K562 (cell line): Measurements from ENCODE around the gene ZNF620. TPM values are rescaled to one million over a fixed set of nuclear protein-coding genes. Genes with fewer than 3 reads are reported as not detected.

Experiments
- ELK1 ChIP-seq: sonication (generic); formaldehyde crosslinking; IDR thresholded peaks from 2 replicates; pipeline ENCODE4 v1.8.1; 2022; ENCODE audit warnings: missing genetic modification reagents
- EP400 ChIP-seq: fragments of 450-650 bp; IDR thresholded peaks from 2 replicates; pipeline ENCODE4 v1.6.1; 2017; ENCODE audit warnings: antibody characterized with exemption, mild to moderate bottlenecking, moderate library complexity
- ETV6 ChIP-seq, 3 experiments: fragments of 150-350 bp in 1 of 3; sonication (generic) in 1 of 3; formaldehyde crosslinking in 1 of 3; IDR thresholded peaks; 2 replicates each; pipeline versions ENCODE4 v1.6.1 to v1.8.0; 2014 to 2022; ENCODE audit warnings: borderline replicate concordance in 2 of 3, low read depth in 2 of 3, antibody characterized with exemption in 1 of 3, low read length in 1 of 3, mild to moderate bottlenecking in 1 of 3, missing genetic modification reagents in 1 of 3
- HIVEP1 ChIP-seq: fragments of 250-450 bp; sonication (Bioruptor Pico); IDR thresholded peaks from 2 replicates; pipeline ENCODE4 v1.4.0; 2020; ENCODE audit warnings: mild to moderate bottlenecking
- HNRNPL ChIP-seq: fragments of 200-400 bp; formaldehyde crosslinking; IDR thresholded peaks from 2 replicates; pipeline ENCODE4 v1.6.1; 2017; ENCODE audit warnings: low read depth, mild to moderate bottlenecking, low read length
- MCM7 ChIP-seq, 2 experiments: fragments of 450-650 bp; IDR thresholded peaks; 2 replicates each; pipeline ENCODE4 v1.6.1; 2016 to 2018
- MTA2 ChIP-seq: fragments of 450-650 bp; IDR thresholded peaks from 2 replicates; pipeline ENCODE4 v1.6.1; 2016; ENCODE audit warnings: low read depth
- NFYB ChIP-seq: IDR thresholded peaks from 2 replicates; pipeline ENCODE4 v1.6.1; 2011; ENCODE audit warnings: mild to moderate bottlenecking, moderate library complexity; ENCODE audit not compliant: insufficient read length; ENCODE audit errors: extremely low read depth
- NR1H2 ChIP-seq: sonication (generic); formaldehyde crosslinking; IDR thresholded peaks from 2 replicates; pipeline ENCODE4 v1.4.0; 2020; ENCODE audit warnings: mild to moderate bottlenecking, missing genetic modification reagents
- NR2C1 ChIP-seq, 2 experiments: fragments of 450-650 bp; IDR thresholded peaks; 2 replicates each; pipeline ENCODE4 v1.6.1; 2017; ENCODE audit warnings: mild to moderate bottlenecking in 2 of 2, antibody characterized with exemption in 1 of 2, inconsistent platforms in 1 of 2, missing compliant biosample characterization in 1 of 2, missing genetic modification characterization in 1 of 2
- POLR2A ChIP-seq: fragments of 450-650 bp; conservative IDR thresholded peaks from 2 replicates; pipeline ENCODE4 v1.6.1; 2016
- RBM39 ChIP-seq: fragments of 200-400 bp; formaldehyde crosslinking; optimal IDR thresholded peaks from 2 replicates; pipeline ENCODE3; 2018; ENCODE audit warnings: low read depth, low read length
- SETDB1 ChIP-seq: IDR thresholded peaks from one replicate; pipeline ENCODE4 v1.6.1; 2012; ENCODE audit warnings: low read length, control low read depth, inconsistent platforms
- SMAD3 ChIP-seq: fragments of 450-650 bp; formaldehyde crosslinking; conservative IDR thresholded peaks from 2 replicates; pipeline ENCODE4 v1.4.0; 2020; ENCODE audit warnings: mild to moderate bottlenecking
- SMAD4 ChIP-seq: fragments of 250-450 bp; sonication (Bioruptor Pico); conservative IDR thresholded peaks from 2 replicates; pipeline ENCODE4 v1.8.0; 2021; ENCODE audit warnings: inconsistent platforms, mild to moderate bottlenecking, moderate library complexity
- TCF7 ChIP-seq: sonication (generic); IDR thresholded peaks from 2 replicates; pipeline ENCODE4 v1.6.1; 2016; ENCODE audit warnings: antibody characterized with exemption, borderline replicate concordance
- TRIM28 ChIP-seq: fragments of 450-650 bp; IDR thresholded peaks from 2 replicates; pipeline ENCODE4 v1.6.1; 2017
- UBTF ChIP-seq, 2 experiments: IDR thresholded peaks; 2 replicates each; pipeline ENCODE4 v1.6.1; 2012; ENCODE audit warnings: improper control_type of control experiment in 2 of 2, low read depth in 2 of 2, low read length in 2 of 2, borderline replicate concordance in 1 of 2
- YBX1 ChIP-seq: fragments of 450-650 bp; IDR thresholded peaks from 2 replicates; pipeline ENCODE4 v1.7.1; 2016; ENCODE audit warnings: mild to moderate bottlenecking
- ZBTB43 ChIP-seq: sonication (generic); formaldehyde crosslinking; IDR thresholded peaks from 2 replicates; pipeline ENCODE4 v1.8.0; 2023; ENCODE audit warnings: mild to moderate bottlenecking, missing genetic modification reagents
- ZFX ChIP-seq: sonication (generic); formaldehyde crosslinking; IDR thresholded peaks from 2 replicates; pipeline ENCODE4 v1.8.0; 2022; ENCODE audit warnings: mild to moderate bottlenecking, missing genetic modification reagents, moderate library complexity
- ZNF12 ChIP-seq: sonication (generic); formaldehyde crosslinking; IDR thresholded peaks from 2 replicates; pipeline ENCODE4 v1.4.0; 2020; ENCODE audit warnings: mild to moderate bottlenecking, missing genetic modification reagents
- ZNF696 ChIP-seq: fragments of 250-450 bp; sonication (Bioruptor Pico); conservative IDR thresholded peaks from 2 replicates; pipeline ENCODE4 v1.4.0; 2020; ENCODE audit warnings: mild to moderate bottlenecking, moderate library complexity
- polyA plus RNA-seq, 8 experiments: library from polyadenylated mRNA; depleted of rRNA in 4 of 8; stranded (reverse) in 5 of 8; unstranded in 3 of 8; fragments of >200 nt; fragmentation: Nextera tagmentation in 2 of 8; fragmentation: Illumina TruSeq in 1 of 8; extraction: Ambion mirVana in 2 of 8; extraction: Trizol in 1 of 8; gene quantifications; 2 replicates each; pipeline versions ENCODE4 v1.2.1 to v1.2.3, GENCODE V29; 2011 to 2014; ENCODE audit warnings: inconsistent platforms in 1 of 8, missing spikeins in 1 of 8
- total RNA-seq, 7 experiments: library from RNA; depleted of rRNA in 6 of 7; stranded (reverse); fragments of >200 nt in 6 of 7; fragmentation: Illumina TruSeq in 2 of 7; extraction: Trizol in 2 of 7; gene quantifications; 2 replicates each; pipeline versions ENCODE4 v1.2.1 to v1.2.3, GENCODE V29; 2011 to 2021; ENCODE audit warnings: low replicate concordance in 1 of 7

ZNF620 gene
- total and polyA plus RNA-seq, 9 of the 15 experiments (the other 6 are each of a cell fraction or from before 2014, with no cell fraction given), result 1.2 to 5.5 (median 3.3) TPM

- no peak for TF ChIP-seq HIVEP1
- TF ChIP-seq TCF7, result no peak; the same call in 1 of the 2 replicates
- no peak for TF ChIP-seq ZNF696 (CRISPR knock-in tag)
- peak; percentile 53; the same call in 1 of the 2 replicates for TF ChIP-seq HNRNPL
- no peak for TF ChIP-seq TRIM28
- TF ChIP-seq MCM7 (IDR thresholded peaks at IDR 0.05), result no peak
- peak; percentile 99 for TF ChIP-seq ZFX (CRISPR knock-in tag)
- no peak for TF ChIP-seq ZBTB43 (CRISPR knock-in tag)
- TF ChIP-seq ETV6 (IDR thresholded peaks at IDR 0.05; ENCODE audit: borderline replicate concordance in 1 of 2, low read depth in 2 of 2, low read length in 1 of 2), result no peak
- no peak; the same call in 1 of the 2 replicates for TF ChIP-seq ETV6 (CRISPR knock-in tag; IDR thresholded peaks at IDR 0.05; ENCODE audit: borderline replicate concordance)
- TF ChIP-seq NR1H2 (CRISPR knock-in tag), result no peak; the same call in none of the 2 replicates
- no peak for TF ChIP-seq ELK1 (CRISPR knock-in tag)
- TF ChIP-seq EP400, result peak; percentile 99
- TF ChIP-seq ZNF12 (CRISPR knock-in tag), result peak; percentile 91
- TF ChIP-seq SMAD3 (CRISPR knock-in tag), result no peak
- TF ChIP-seq RBM39, result no peak
- no peak for TF ChIP-seq UBTF (IDR thresholded peaks at IDR 0.05; ENCODE audit: borderline replicate concordance in 1 of 2, low read depth in 2 of 2, low read length in 2 of 2)
- TF ChIP-seq NR2C1 (IDR thresholded peaks at IDR 0.05), result no peak
- TF ChIP-seq NR2C1 (tag; IDR thresholded peaks at IDR 0.05), result no peak
- no peak for TF ChIP-seq YBX1
- TF ChIP-seq MTA2, result no peak
- peak; percentile 21 for TF ChIP-seq SETDB1
- peak; percentile 99 for TF ChIP-seq POLR2A
- peak; percentile 71 for TF ChIP-seq SMAD4 (CRISPR knock-in tag)
- TF ChIP-seq NFYB, result peak; percentile 71
Measured at GRCh38 chr3:40456940-40457823, 48.7 kb upstream of the ZNF620 start, which contains the start of gene RPL14 (continued).
